Measurements from ENCODE around the gene GRIK3. TPM values are rescaled to one million over a fixed set of nuclear protein-coding genes. Genes with fewer than 3 reads are reported as not detected.

The GRIK3 gene
- total RNA-seq, 4 donors from 2014 or later, result under 0.01 to 0.16 TPM; not detected in 2

GRCh38 chr1:37031429-37031828 is 2.9 kb downstream of the GRIK3 start:
- no peak for TF ChIP-seq CTCF (IDR thresholded peaks at IDR 0.05; ENCODE audit: low read depth)

- TF ChIP-seq CTCF (IDR thresholded peaks at IDR 0.05; ENCODE audit: low read depth), result no peak
Observed at GRCh38 chr1:37028981-37029617, 5.2 kb downstream of the GRIK3 start.

GRCh38 chr1:37021502-37021901 is 12.8 kb downstream of the GRIK3 start:
- no peak for TF ChIP-seq CTCF (IDR thresholded peaks at IDR 0.05; ENCODE audit: low read depth)

- no peak for TF ChIP-seq CTCF (IDR thresholded peaks at IDR 0.05; ENCODE audit: low read depth)
Observed at GRCh38 chr1:37020653-37021277, 13.6 kb downstream of the GRIK3 start.

- no peak for TF ChIP-seq CTCF (IDR thresholded peaks at IDR 0.05; ENCODE audit: low read depth)
Observed at GRCh38 chr1:37018510-37018909, 15.8 kb downstream of the GRIK3 start.

- no peak for TF ChIP-seq CTCF (IDR thresholded peaks at IDR 0.05; ENCODE audit: low read depth)
Observed at GRCh38 chr1:37017720-37018119, 16.6 kb downstream of the GRIK3 start.

- no peak for TF ChIP-seq CTCF (IDR thresholded peaks at IDR 0.05; ENCODE audit: low read depth)
Observed at GRCh38 chr1:37016121-37016520, 18.2 kb downstream of the GRIK3 start.

All from subcutaneous adipose tissue (tissue), 4 donors.